Measurements from ENCODE around the gene NCKAP1. TPM values are rescaled to one million over a fixed set of nuclear protein-coding genes. Genes with fewer than 3 reads are reported as not detected.

NCKAP1 gene
- total and polyA plus RNA-seq, 10 donors: 8.9 to 62.5 (median 49.3) TPM

- no peaks in the 10 kb centered on the region for H3K4me1 ChIP-seq
- 55 to 83% (median 72%) methylated on average over 1 of the region's 1 CpG for WGBS, 5 donors
- peaks cover 0 to 24% (median 3%) of the 10 kb centered on the region in 6 donors for H3K36me3 ChIP-seq
- no peaks in the 10 kb centered on the region for H3K9me3 ChIP-seq
- H3K27ac ChIP-seq: no peak overlapping the region
- H3K4me3 ChIP-seq: no peak overlapping the region
- TF ChIP-seq, protein P1, sequence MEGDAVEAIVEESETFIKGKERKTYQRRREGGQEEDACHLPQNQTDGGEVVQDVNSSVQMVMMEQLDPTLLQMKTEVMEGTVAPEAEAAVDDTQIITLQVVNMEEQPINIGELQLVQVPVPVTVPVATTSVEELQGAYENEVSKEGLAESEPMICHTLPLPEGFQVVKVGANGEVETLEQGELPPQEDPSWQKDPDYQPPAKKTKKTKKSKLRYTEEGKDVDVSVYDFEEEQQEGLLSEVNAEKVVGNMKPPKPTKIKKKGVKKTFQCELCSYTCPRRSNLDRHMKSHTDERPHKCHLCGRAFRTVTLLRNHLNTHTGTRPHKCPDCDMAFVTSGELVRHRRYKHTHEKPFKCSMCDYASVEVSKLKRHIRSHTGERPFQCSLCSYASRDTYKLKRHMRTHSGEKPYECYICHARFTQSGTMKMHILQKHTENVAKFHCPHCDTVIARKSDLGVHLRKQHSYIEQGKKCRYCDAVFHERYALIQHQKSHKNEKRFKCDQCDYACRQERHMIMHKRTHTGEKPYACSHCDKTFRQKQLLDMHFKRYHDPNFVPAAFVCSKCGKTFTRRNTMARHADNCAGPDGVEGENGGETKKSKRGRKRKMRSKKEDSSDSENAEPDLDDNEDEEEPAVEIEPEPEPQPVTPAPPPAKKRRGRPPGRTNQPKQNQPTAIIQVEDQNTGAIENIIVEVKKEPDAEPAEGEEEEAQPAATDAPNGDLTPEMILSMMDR (IDR thresholded peaks at IDR 0.05 in 8 of 11, conservative IDR thresholded peaks at IDR 0.05 in 3 of 11): no peak
- TF ChIP-seq POLR2A (IDR thresholded peaks at IDR 0.05) (no peak), POLR2AphosphoS5 (IDR thresholded peaks at IDR 0.05) (no peak)
- H3K27me3 ChIP-seq (replicated peaks in 1 of 7): no peaks in the 10 kb centered on the region
- intact Hi-C loops (cut with DNase I; ENCODE audit: low total_unique reads): no loop called here
- DNase-seq: no peak
Observed at GRCh38 chr2:182918961-182919652, 119.2 kb downstream of the NCKAP1 start.

- peaks cover 0 to 18% (median 1%) of the 10 kb centered on the region in 6 donors for H3K36me3 ChIP-seq
- TF ChIP-seq, protein P1 (IDR thresholded peaks at IDR 0.05 in 8 of 11, conservative IDR thresholded peaks at IDR 0.05 in 3 of 11): no peak
- no peak for TF ChIP-seq POLR2A (IDR thresholded peaks at IDR 0.05)
- no peak for TF ChIP-seq POLR2AphosphoS5 (IDR thresholded peaks at IDR 0.05)
- H3K27ac ChIP-seq: no peak overlapping the region
Observed at GRCh38 chr2:182917924-182918323, 120.3 kb downstream of the NCKAP1 start.

GRCh38 chr2:182916417-182916816, 121.8 kb downstream of the NCKAP1 start:
- TF ChIP-seq POLR2AphosphoS5 (IDR thresholded peaks at IDR 0.05): no peak
- TF ChIP-seq, protein P1 (IDR thresholded peaks at IDR 0.05 in 8 of 11, conservative IDR thresholded peaks at IDR 0.05 in 3 of 11): no peak
- no peak for TF ChIP-seq POLR2A (IDR thresholded peaks at IDR 0.05)
- no peaks in the 10 kb centered on the region for H3K9me3 ChIP-seq
- no peak overlapping the region for H3K27ac ChIP-seq
- H3K4me1 ChIP-seq: no peaks in the 10 kb centered on the region
- WGBS, 5 donors: 92 to 99% (median 94%) methylated on average over 2 of the region's 2 CpGs
- DNase-seq: no peak
- intact Hi-C loops (cut with DNase I; ENCODE audit: low total_unique reads): no loop called here
- no peaks in the 10 kb centered on the region for H3K27me3 ChIP-seq (replicated peaks in 1 of 7)
- H3K36me3 ChIP-seq: peaks cover 0 to 14% (median 0%) of the 10 kb centered on the region in 6 donors
- H3K4me3 ChIP-seq: no peak overlapping the region

More at GRCh38 chr2:182917924-182918323, 120.3 kb downstream of the NCKAP1 start:
- intact Hi-C loops (cut with DNase I; ENCODE audit: low total_unique reads): no loop called here
- Histone ChIP-seq H3K4me3 (no peak overlapping the region), H3K9me3 (no peaks in the 10 kb centered on the region), H3K27me3 (replicated peaks in 1 of 7) (no peaks in the 10 kb centered on the region), H3K4me1 (no peaks in the 10 kb centered on the region)
- DNase-seq: no peak

DNA sequence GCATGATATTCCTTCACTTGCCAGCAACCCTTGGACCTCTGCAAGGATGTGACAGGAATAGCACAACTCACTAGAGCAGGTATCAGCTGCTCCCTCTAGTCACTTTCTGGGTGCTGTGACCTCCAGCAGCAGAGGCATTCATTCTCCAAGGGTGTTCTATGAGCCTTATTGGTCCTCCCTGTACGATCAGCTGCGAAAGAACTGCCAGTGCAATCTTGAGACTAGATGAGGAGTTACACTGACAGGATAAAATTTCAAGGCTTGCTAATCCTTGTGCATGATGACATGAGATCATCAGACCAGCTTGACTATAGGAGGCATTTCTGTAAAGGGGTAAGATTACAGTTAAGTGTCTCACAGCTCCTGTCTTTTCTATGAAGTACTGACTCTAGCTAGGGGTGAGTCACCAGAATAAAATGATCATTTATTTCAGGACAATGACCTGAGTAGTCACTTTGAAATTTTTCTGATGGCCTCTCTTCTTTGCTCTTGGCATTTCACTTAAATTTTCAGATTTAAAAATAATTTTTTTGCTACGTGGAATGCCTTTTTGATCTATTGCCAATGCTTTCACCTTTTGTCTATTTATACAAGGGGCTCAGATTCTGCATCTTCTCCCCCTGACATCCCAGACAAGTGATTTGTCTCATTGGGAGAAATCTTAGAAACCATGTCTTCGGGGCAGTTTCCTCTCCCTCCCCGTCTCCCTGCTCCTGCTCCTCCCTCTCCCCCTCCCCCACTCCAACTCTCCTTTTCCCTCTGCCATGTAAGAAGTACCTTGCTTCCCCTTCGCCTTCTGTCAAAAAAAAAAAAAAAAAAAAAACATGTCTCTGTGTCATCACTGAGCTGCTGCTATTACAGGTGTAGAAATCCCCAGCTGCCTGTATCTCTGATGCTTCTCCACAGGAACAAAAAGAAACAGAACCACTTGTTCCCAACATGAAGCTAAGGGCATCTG, 122.6 kb downstream of the NCKAP1 start:
- 83 to 93% (median 86%) methylated on average over 6 of the region's 6 CpGs for WGBS, 5 donors
- peaks cover 0 to 14% (median 0%) of the 10 kb centered on the region in 6 donors for H3K36me3 ChIP-seq
- no peaks in the 10 kb centered on the region for H3K4me1 ChIP-seq
- no peaks in the 10 kb centered on the region for H3K27me3 ChIP-seq (replicated peaks in 1 of 7)
- intact Hi-C loops (cut with DNase I; ENCODE audit: low total_unique reads): no loop called here
- H3K27ac ChIP-seq: no peak overlapping the region
- TF ChIP-seq, protein P1 (IDR thresholded peaks at IDR 0.05 in 8 of 11, conservative IDR thresholded peaks at IDR 0.05 in 3 of 11): no peak
- TF ChIP-seq POLR2AphosphoS5 (IDR thresholded peaks at IDR 0.05): no peak
- TF ChIP-seq POLR2A (IDR thresholded peaks at IDR 0.05): no peak
- no peak for DNase-seq
- H3K4me3 ChIP-seq: no peak overlapping the region
- H3K9me3 ChIP-seq: no peaks in the 10 kb centered on the region
